NCI-H1105 (cell line): ENCODE measurements around the gene TTC7B.

Experiments used
- DNase-seq: peaks from one replicate; lab custom pipeline; 2025; lab: John Stamatoyannopoulos, UW

TTC7B gene

GRCh38 chr14:90740946-90741681, 75.1 kb downstream of the TTC7B start:
- DNase-seq: no peak

GRCh38 chr14:90740081-90740480, 76.1 kb downstream of the TTC7B start:
- no peak for DNase-seq

GRCh38 chr14:90739318-90740068, 76.7 kb downstream of the TTC7B start:
- DNase-seq: no peak

- DNase-seq: no peak
Observed at GRCh38 chr14:90733139-90733808, 83.0 kb downstream of the TTC7B start.

- no peak for DNase-seq
Observed at GRCh38 chr14:90732718-90733117, 83.5 kb downstream of the TTC7B start.

GRCh38 chr14:90732139-90732538, 84.1 kb downstream of the TTC7B start:
- no peak for DNase-seq

- no peak for DNase-seq
Observed at GRCh38 chr14:90731487-90731886, 84.7 kb downstream of the TTC7B start.

GRCh38 chr14:90730206-90730766, 85.9 kb downstream of the TTC7B start:
- no peak for DNase-seq

GRCh38 chr14:90728951-90729350, 87.3 kb downstream of the TTC7B start:
- no peak for DNase-seq

GRCh38 chr14:90727082-90727481, 89.1 kb downstream of the TTC7B start:
- DNase-seq: no peak

- DNase-seq: no peak
Observed at GRCh38 chr14:90726656-90727055, 89.6 kb downstream of the TTC7B start.

- no peak for DNase-seq
Observed at GRCh38 chr14:90724866-90725265, 91.4 kb downstream of the TTC7B start.

- DNase-seq: no peak
Observed at GRCh38 chr14:90722590-90722989, 93.6 kb downstream of the TTC7B start.

GRCh38 chr14:90721619-90722305, 94.5 kb downstream of the TTC7B start:
- DNase-seq: no peak

- no peak for DNase-seq
Observed at GRCh38 chr14:90720832-90721231, 95.4 kb downstream of the TTC7B start.

- no peak for DNase-seq
Observed at GRCh38 chr14:90720336-90720735, 95.9 kb downstream of the TTC7B start.

- DNase-seq: no peak
Observed at GRCh38 chr14:90717916-90718315, 98.3 kb downstream of the TTC7B start.

GRCh38 chr14:90715993-90716392, 100.2 kb downstream of the TTC7B start:
- DNase-seq: no peak

GRCh38 chr14:90715495-90715894, 100.7 kb downstream of the TTC7B start:
- no peak for DNase-seq

- DNase-seq: no peak
Observed at GRCh38 chr14:90714811-90715210, 101.4 kb downstream of the TTC7B start.

GRCh38 chr14:90704738-90705392, 111.4 kb downstream of the TTC7B start:
- DNase-seq: no peak
